Hematopoietic multipotent progenitor cell treated with erythropoietin and hydrocortisone succinate and interleukin-3 and kit ligand, for 6 days (in vitro differentiated cells): Measurements from ENCODE around the gene PTPRN2.

Experiments
- DNase-seq: peaks from one replicate; pipeline ENCODE4 v3.0.0-alpha.2; 2015

The PTPRN2 gene

DNA sequence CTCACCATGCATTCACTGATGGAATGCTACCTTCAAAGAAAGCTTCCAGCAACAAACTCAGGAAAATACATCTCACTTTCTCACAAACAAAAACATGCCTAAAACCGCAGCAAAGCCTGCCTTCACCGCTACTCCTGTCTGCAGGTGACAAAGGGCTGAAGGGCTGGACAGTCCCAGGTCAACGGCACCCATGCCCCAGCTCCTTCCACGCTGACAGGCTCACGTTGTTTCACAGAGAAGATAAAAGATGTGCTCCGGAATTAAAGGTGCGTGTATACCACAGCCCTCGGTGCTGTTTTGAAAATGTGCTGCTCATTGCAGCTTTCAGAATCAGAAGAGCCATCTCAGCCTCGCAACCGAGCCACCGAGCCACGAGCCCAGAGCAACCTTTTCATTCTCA, 445.0 kb downstream of the PTPRN2 start:
- no peak for DNase-seq

DNA sequence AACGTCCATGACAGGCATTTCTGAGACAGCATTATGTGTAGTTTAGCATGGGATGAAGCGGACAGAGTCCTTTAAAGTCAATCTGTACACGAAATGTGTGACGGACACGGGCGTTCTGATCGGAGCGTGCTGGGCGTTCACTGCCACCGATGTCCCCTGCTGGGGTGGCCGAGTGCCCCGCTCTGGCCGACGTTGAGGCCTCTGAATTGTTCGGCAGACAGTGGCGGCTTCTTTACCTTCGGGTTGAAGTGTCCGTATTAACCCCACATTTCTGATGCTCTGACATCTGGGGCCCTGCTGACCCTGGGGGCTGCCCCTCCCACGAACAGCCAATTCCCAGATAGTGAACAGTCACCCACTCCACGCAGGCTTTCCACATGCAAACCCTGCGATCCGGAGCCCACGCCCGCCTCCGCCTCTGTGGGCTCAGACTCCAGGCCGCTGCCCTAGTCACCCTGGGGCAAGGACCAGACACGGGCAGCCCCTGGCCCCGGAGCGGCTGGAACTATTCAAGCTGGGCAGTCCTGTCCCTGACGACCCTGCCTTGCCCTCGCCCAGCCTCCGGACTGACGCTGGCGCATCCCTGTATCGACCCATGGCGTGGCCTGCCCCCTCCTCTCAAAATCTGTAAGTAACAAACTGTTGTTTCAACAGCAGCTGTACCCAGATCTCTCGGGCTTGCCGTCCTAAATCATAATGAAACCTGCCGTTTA, 445.7 kb downstream of the PTPRN2 start:
- DNase-seq = no peak

- no peak for DNase-seq
Observed at GRCh38 chr7:158141221-158141582, 446.4 kb downstream of the PTPRN2 start.

GRCh38 chr7:158140538-158141220, 446.9 kb downstream of the PTPRN2 start:
- DNase-seq = no peak

DNA sequence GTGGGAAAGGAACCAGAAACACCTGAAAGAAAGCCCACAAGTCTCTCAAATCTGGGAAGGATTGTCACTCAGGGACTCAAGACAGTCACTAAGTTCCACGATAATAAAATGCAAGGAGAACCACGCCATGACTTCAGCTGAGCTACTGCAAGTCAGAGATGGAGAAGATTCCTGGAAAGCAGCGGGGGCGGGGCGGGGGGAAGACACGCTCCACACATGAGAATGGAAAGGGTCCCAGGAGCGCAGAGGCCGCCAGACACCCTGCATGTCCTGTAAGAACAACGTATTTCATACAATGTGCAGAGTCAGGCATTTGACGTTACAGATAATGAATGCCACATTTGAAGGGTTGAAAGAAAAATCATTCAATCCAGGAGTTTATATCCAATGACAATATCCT, 448.1 kb downstream of the PTPRN2 start:
- no peak for DNase-seq

GRCh38 chr7:158138329-158138597, 449.4 kb downstream of the PTPRN2 start:
- DNase-seq = no peak

GRCh38 chr7:158137516-158138328, 449.9 kb downstream of the PTPRN2 start:
- no peak for DNase-seq

DNA sequence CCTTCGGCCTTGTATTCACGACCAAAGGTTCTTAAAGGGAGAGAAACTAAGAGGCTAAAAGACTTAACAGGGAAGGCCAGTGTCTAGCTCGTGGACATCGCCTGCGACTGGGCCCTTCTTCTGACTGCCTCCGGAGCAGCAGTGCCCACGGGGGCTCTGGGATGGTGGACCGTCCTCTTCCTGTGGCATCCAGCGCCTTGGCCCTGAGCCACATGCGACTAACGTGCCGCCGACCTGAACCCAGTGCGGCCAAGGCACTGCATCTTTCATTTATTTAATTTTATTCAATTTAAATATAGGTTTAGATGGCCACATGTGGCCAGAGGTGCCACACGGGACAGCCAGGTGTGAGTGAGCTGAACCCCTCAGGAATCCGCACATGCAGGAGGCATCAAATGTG, 451.7 kb downstream of the PTPRN2 start:
- DNase-seq = no peak

DNA sequence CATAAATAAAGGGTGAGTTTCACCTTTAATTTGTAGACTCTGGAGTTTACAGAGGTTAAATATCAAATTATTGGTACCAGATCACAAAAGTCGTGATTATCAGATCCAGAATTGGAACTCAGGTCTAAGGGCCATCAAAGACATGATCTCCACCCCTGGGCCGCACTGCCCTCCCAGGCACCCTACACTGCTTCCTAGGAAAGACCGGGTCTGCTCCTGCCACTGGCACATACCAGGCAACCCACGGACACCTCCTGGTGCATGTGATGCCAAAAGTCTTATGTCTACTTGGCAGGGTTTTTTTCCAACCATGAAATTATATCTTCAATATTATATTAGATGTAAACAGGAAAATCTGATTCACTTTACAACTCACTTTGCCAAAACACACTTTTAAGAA, 452.8 kb downstream of the PTPRN2 start:
- no peak for DNase-seq

GRCh38 chr7:158133515-158134271, 453.9 kb downstream of the PTPRN2 start:
- DNase-seq = no peak

- DNase-seq = no peak
Observed at GRCh38 chr7:158133057-158133456, 454.6 kb downstream of the PTPRN2 start.

GRCh38 chr7:158130023-158130409, 457.6 kb downstream of the PTPRN2 start:
- no peak for DNase-seq

- no peak for DNase-seq
Observed at GRCh38 chr7:158129037-158130022, 458.3 kb downstream of the PTPRN2 start.

- no peak for DNase-seq
Observed at GRCh38 chr7:158128572-158128971, 459.1 kb downstream of the PTPRN2 start.

DNA sequence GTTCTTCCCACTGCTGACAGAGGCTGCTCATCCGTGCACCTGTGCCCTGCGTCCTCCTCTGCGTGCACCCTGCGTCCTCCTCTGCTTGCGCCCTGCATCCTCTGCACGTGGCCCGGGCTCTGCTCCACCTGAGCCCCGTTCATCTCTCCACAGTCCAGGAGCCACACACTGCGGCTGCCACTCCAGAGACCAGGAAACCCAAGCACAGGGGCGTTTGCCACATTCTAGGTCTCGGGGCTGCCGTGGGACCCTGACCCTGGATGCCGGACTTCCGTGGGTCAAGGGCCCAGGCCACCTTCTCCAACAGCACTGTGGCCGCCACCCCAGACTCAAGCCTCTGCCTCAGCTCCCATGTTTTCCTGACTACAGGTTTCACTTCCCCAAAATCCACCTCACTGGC, 460.4 kb downstream of the PTPRN2 start:
- DNase-seq = no peak

- DNase-seq = no peak
Observed at GRCh38 chr7:158126661-158127060, 461.0 kb downstream of the PTPRN2 start.

DNA sequence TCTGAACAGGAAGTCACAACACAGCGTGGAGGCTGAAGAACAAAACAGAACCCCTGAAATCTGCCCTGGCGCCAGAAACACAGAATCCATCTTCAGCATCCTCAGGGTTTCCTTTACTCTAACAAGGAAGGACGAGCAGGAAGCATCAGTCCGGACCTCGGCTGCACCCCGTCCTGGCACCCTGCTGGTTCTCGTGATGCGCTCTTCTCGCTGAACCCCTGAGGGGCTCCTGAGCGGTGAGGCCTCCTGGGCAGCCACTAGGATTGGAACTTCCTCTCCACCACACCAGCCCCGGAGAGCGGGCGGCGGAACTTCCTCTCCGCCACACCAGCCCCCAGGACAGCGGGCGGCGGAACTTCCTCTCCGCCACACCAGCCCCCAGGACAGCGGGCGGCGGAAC, 461.9 kb downstream of the PTPRN2 start:
- no peak for DNase-seq

- DNase-seq = no peak
Observed at GRCh38 chr7:158125091-158125490, 462.5 kb downstream of the PTPRN2 start.

- no peak for DNase-seq
Observed at GRCh38 chr7:158124671-158125079, 462.9 kb downstream of the PTPRN2 start.

DNA sequence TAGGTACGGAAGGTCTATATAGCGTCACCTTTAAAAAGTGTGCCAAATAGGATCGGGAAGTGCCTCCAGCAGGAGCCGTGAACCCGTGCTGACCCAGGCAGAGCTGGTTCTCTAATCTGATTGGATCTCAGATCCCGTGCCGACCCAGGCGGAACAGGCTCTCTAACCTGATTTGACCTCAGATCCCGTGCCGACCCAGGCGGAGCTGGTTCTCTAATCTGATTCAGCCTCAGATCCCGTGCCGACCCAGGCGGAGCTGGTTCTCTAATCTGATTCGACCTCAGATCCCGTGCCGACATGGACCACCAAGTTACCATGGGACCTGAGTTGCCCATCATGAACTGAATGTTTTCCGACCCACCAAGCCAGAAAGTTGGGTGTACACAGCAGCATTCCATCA, 463.9 kb downstream of the PTPRN2 start:
- DNase-seq = no peak

DNA sequence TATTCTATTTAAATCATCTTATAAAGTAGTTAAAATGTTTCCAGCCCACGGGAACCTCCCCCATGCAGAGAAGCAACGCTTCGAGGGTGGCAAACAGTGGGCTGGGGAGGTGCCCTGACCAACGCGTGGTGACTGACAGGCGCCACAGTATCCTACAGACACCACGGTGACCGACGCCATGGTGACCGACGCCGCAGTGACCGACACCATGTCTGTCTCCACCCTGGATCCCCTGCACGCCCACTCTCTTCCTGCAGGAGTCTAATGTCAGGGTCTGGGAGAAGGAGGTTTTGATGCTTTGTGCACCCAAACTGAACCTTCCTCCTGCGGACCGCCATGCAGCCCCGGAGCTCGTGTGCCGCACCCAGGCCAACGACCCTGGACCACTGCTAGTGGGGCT, 464.4 kb downstream of the PTPRN2 start:
- DNase-seq = no peak

DNA sequence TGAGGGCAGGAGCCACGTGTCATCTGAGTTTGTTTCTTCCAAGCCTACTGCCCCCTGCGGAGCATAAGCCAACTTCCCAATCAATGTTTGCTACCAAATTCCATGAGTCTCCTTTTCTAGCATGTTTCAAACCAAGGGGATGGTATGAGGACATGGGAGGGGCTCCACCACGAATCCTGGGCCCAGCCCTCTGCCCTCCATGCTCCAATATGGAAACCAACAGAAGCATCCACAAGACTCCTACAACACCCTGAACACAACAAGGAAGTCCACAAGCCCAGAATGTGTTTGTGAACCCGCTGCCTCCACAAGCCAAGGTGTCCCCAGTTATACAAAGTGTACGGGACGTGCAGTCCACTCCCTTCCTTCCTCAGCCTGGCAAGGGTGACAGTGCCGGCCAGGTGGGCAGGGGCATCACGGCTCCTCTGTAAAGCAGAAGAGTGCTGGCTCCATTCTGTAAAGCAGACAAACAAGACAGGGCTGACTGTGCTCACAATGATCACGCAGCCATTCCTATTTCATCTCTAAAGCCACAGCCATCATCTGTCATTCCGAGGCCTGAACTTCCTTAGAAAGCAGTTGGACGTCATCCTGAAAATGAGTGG, 466.1 kb downstream of the PTPRN2 start:
- DNase-seq = no peak
